ENCODE data around the gene COA6.

DNA sequence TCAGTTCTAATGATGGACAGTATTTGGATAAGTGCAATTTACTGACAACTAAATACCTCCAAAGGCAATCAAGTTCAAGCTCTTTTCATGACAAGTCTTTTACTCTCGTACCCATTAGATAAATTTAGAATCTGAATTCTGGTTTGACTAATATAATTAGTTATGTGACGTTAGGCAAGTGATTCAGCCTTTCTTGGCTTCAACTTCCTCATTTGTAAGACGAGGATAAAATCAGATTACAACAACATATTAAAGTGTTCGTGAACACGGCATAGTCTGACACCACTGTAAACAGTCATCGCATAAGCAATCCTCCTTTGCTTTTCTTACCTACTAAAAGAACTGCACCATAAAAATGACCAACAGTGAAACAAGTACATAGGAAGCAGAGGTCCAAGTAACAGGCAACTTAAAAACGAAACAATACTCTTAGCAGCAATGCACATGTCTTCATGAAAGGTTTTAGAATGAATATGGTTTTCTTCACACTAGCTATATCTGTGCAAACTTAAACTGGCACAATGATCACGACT is 25.7 kb downstream of the COA6 start:
- TF ChIP-seq, protein P1, sequence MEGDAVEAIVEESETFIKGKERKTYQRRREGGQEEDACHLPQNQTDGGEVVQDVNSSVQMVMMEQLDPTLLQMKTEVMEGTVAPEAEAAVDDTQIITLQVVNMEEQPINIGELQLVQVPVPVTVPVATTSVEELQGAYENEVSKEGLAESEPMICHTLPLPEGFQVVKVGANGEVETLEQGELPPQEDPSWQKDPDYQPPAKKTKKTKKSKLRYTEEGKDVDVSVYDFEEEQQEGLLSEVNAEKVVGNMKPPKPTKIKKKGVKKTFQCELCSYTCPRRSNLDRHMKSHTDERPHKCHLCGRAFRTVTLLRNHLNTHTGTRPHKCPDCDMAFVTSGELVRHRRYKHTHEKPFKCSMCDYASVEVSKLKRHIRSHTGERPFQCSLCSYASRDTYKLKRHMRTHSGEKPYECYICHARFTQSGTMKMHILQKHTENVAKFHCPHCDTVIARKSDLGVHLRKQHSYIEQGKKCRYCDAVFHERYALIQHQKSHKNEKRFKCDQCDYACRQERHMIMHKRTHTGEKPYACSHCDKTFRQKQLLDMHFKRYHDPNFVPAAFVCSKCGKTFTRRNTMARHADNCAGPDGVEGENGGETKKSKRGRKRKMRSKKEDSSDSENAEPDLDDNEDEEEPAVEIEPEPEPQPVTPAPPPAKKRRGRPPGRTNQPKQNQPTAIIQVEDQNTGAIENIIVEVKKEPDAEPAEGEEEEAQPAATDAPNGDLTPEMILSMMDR (optimal IDR thresholded peaks at IDR 0.05 in 1 of 3, IDR thresholded peaks at IDR 0.05 in 1 of 3, conservative IDR thresholded peaks at IDR 0.05 in 1 of 3; ENCODE audit: extremely low read depth in 1 of 3, insufficient read depth in 2 of 3, low read length in 3 of 3) = no peak
- TF ChIP-seq EZH2 (IDR thresholded peaks at IDR 0.05; ENCODE audit: low read length) = no peak

All from keratinocyte (primary cell).